ENCODE data around the gene TBC1D8B. TPM values are rescaled to one million over a fixed set of nuclear protein-coding genes. Genes with fewer than 3 reads are reported as not detected.

TBC1D8B gene
- total and polyA plus RNA-seq, 2 of the 8 experiments (the other 6 are each of a cell fraction or from before 2014, with no cell fraction given): 0.91 to 8.4 TPM

DNA sequence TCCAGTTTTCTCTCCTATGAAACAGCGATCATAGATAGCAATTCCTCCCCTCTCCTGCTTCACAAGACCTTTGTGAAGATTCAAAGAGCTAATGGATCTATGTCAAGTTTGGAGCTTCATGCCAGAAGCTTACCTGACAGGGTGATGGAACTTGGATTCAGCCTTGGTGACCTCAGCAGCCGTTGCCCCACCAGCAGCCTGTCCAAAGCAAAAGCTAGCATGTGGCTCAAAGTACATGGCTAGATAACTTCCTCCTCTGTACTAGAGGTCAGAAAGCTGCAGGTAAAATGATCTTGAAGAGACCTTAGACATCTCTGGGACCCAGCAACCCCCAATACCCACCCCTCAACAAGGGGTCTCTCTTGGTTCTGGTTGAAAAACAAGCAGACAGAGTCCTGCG is 98.9 kb downstream of the TBC1D8B start:
- Histone ChIP-seq H4K20me1 (replicated peaks in 1 of 2; ENCODE audit: control insufficient read depth in 1 of 2, insufficient read depth in 2 of 2, low read length in 2 of 2) (no peaks in the 10 kb centered on the region), H3K14ac (ENCODE audit: insufficient read length) (no peak overlapping the region), H3K9ac (replicated peaks in 1 of 4; ENCODE audit: extremely low read depth in 1 of 4, low read depth in 3 of 4, low read length in 3 of 4) (no peak overlapping the region), H3K4ac (replicated peaks; ENCODE audit: insufficient read length, low read depth, low read length) (no peak overlapping the region), H2AFZ (ENCODE audit: low read length) (no peak overlapping the region), H2BK12ac (ENCODE audit: low read depth, low read length) (no peak overlapping the region), H3K18ac (ENCODE audit: extremely low read depth, low read length) (no peak overlapping the region), H3K23ac (ENCODE audit: insufficient read length) (no peak overlapping the region), H3K9me3 (ENCODE audit: insufficient read depth in 2 of 2, low read depth in 1 of 2, low read length in 1 of 2) (no peaks in the 10 kb centered on the region), H3K4me3 (ENCODE audit: extremely low read depth in 1 of 4, insufficient read depth in 2 of 4, low read depth in 3 of 4, low read length in 4 of 4) (no peak overlapping the region), H3K56ac (replicated peaks; ENCODE audit: insufficient read length, low read depth, low read length) (no peak overlapping the region), H3K27ac (ENCODE audit: low read depth, low read length) (no peak overlapping the region), H2AK5ac (ENCODE audit: low read depth, low read length) (no peak overlapping the region), H3K27me3 (replicated peaks in 1 of 4; ENCODE audit: control insufficient read depth in 3 of 4, extremely low read depth in 1 of 4, insufficient read depth in 3 of 4, low read length in 3 of 4) (no peaks in the 10 kb centered on the region), H3K79me2 (ENCODE audit: control insufficient read depth in 1 of 2, insufficient read depth in 2 of 2, low read length in 2 of 2) (no peaks in the 10 kb centered on the region), H3K36me3 (ENCODE audit: control insufficient read depth in 2 of 4, insufficient read depth in 4 of 4, low read length in 3 of 4) (no peaks in the 10 kb centered on the region), H2BK120ac (replicated peaks; ENCODE audit: low read depth, low read length) (no peak overlapping the region), H2BK15ac (ENCODE audit: low read length) (no peak overlapping the region), H2BK20ac (ENCODE audit: low read length) (no peak overlapping the region), H3K4me1 (replicated peaks in 1 of 4; ENCODE audit: control insufficient read depth in 3 of 4, insufficient read depth in 4 of 4, low read length in 3 of 4) (no peaks in the 10 kb centered on the region; a peak in 1 of 7 replicates), H3K4me2 (ENCODE audit: insufficient read depth in 1 of 2, low read depth in 2 of 2, low read length in 2 of 2) (no peak overlapping the region), H3K23me2 (ENCODE audit: low read depth, low read length) (no peaks in the 10 kb centered on the region), H2BK5ac (ENCODE audit: low read depth, low read length) (no peak overlapping the region), H4K91ac (replicated peaks; ENCODE audit: insufficient read length, low read length) (no peak overlapping the region), H4K5ac (ENCODE audit: insufficient read length, low read depth, low read length) (no peak overlapping the region), H3K79me1 (ENCODE audit: low read depth, low read length) (no peaks in the 10 kb centered on the region), H4K8ac (ENCODE audit: extremely low read depth, insufficient read depth, low read length) (no peak overlapping the region)
- POLR2A ChIA-PET (ENCODE audit: partially characterized antibody): no interaction called here
- FAIRE-seq (no peak), DNase-seq (ENCODE audit: low read depth in 1 of 2, low spot score in 2 of 2) (no peak)
- CTCF ChIA-PET (ENCODE audit: partially characterized antibody): interaction anchor here (0.5 to 5.6 kb wide), 6 partner anchors 9 to 609 kb away, joined by 3 to 50 read pairs (median 6); partner anchors contain the start of gene CLDN2
- WGBS, 2 experiments (ENCODE audit: extremely low coverage in 1 of 2, insufficient coverage in 1 of 2, insufficient read length in 1 of 2, insufficient replicate concordance in 2 of 2, low coverage in 1 of 2, low lambda C conversion rate in 2 of 2, missing lambda C conversion rate in 1 of 2): 64% methylated on average over 2 of the region's 3 CpGs; no CpG with 5 or more reads in 1 of the 2 experiments
- TF ChIP-seq TCF12 (IDR thresholded peaks at IDR 0.05; ENCODE audit: low read depth, low read length) (no peak), PHF8 (conservative IDR thresholded peaks at IDR 0.05; ENCODE audit: low read depth, low read length) (no peak), TEAD4 (IDR thresholded peaks at IDR 0.05; ENCODE audit: low read depth, low read length) (no peak), SP1 (IDR thresholded peaks at IDR 0.05; ENCODE audit: low read depth, low read length) (no peak), SP4 (IDR thresholded peaks at IDR 0.05; ENCODE audit: low read length) (no peak), EP300 (IDR thresholded peaks at IDR 0.05; ENCODE audit: borderline replicate concordance in 1 of 2, low read depth in 2 of 2, low read length in 2 of 2) (no peak), KDM4A (IDR thresholded peaks at IDR 0.05; ENCODE audit: low read depth, low read length, severe bottlenecking) (no peak)

Data from H1 (cell line).